Astrocyte (in vitro differentiated cells and primary cell): ENCODE measurements around the gene CD4. TPM values are rescaled to one million over a fixed set of nuclear protein-coding genes. Genes with fewer than 3 reads are reported as not detected.

Source experiments
- DNase-seq: peaks from one replicate; pipeline ENCODE4 v3.0.0-alpha.2; 2010; ENCODE audit warnings: low read depth
- FAIRE-seq: peaks from 2 replicates; lab custom pipeline; 2011; peaks lifted over from hg19 to GRCh38; lab: Jason Lieb, UNC
- H2AFZ ChIP-seq: 2 replicates; pipeline ENCODE4 v1.6.0; 2012; ENCODE audit warnings: low read depth, low read length, inconsistent platforms
- H3K27ac ChIP-seq: 2 replicates; pipeline ENCODE4 v1.5.1; 2011; ENCODE audit warnings: low read depth, low read length, inconsistent platforms
- H3K27me3 ChIP-seq: 2 replicates; pipeline ENCODE4 v1.6.0; 2011; ENCODE audit warnings: low read length, inconsistent platforms; ENCODE audit not compliant: insufficient read depth
- H3K36me3 ChIP-seq: 2 replicates; pipeline ENCODE4 v1.5.1; 2011; ENCODE audit warnings: low read length, inconsistent platforms; ENCODE audit not compliant: insufficient read depth
- H3K4me1 ChIP-seq: 2 replicates; pipeline ENCODE4 v1.5.1; 2011; ENCODE audit warnings: low read length, inconsistent platforms; ENCODE audit not compliant: insufficient read depth
- H3K4me2 ChIP-seq: 2 replicates; pipeline ENCODE4 v1.6.0; 2012; ENCODE audit warnings: low read length, inconsistent platforms
- H3K4me3 ChIP-seq: 2 replicates; pipeline ENCODE4 v1.5.1; 2011; ENCODE audit warnings: low read depth, mild to moderate bottlenecking, low read length, inconsistent platforms; ENCODE audit not compliant: insufficient read depth
- H3K79me2 ChIP-seq: 2 replicates; pipeline ENCODE4 v1.6.0; 2012; ENCODE audit warnings: mild to moderate bottlenecking, low read length, inconsistent platforms; ENCODE audit not compliant: insufficient read depth
- H3K9ac ChIP-seq: 2 replicates; pipeline ENCODE4 v1.6.0; 2012; ENCODE audit warnings: mild to moderate bottlenecking, low read length, inconsistent platforms
- H3K9me3 ChIP-seq: 2 replicates; pipeline ENCODE4 v1.5.1; 2012; ENCODE audit warnings: low read depth, mild to moderate bottlenecking, low read length, inconsistent platforms; ENCODE audit not compliant: insufficient read depth
- H4K20me1 ChIP-seq: 2 replicates; pipeline ENCODE4 v1.6.0; 2012; ENCODE audit warnings: low read length, inconsistent platforms; ENCODE audit not compliant: insufficient read depth
- H3K27ac Mint-ChIP-seq: one replicate; pipeline ENCODE4 v1.8.0; 2021; ENCODE audit warnings: mild to moderate bottlenecking, mixed read lengths; ENCODE audit not compliant: unreplicated experiment
- H3K27me3 Mint-ChIP-seq: one replicate; pipeline ENCODE4 v1.8.0; 2021; ENCODE audit warnings: low read depth, mixed read lengths; ENCODE audit not compliant: unreplicated experiment
- H3K36me3 Mint-ChIP-seq: one replicate; pipeline ENCODE4 v1.8.0; 2021; ENCODE audit warnings: low read depth, mixed read lengths; ENCODE audit not compliant: unreplicated experiment
- H3K4me1 Mint-ChIP-seq: one replicate; pipeline ENCODE4 v1.8.0; 2021; ENCODE audit warnings: low read depth, mixed read lengths; ENCODE audit not compliant: unreplicated experiment
- H3K4me3 Mint-ChIP-seq: one replicate; pipeline ENCODE4 v1.8.0; 2021; ENCODE audit warnings: mild to moderate bottlenecking, moderate library complexity, mixed read lengths; ENCODE audit not compliant: unreplicated experiment
- H3K9me3 Mint-ChIP-seq: one replicate; pipeline ENCODE4 v1.8.0; 2021; ENCODE audit warnings: mild to moderate bottlenecking, mixed read lengths; ENCODE audit not compliant: unreplicated experiment
- CTCF ChIP-seq: IDR thresholded peaks from 2 replicates; pipeline ENCODE4 v1.5.1; 2011; ENCODE audit warnings: low read depth, mild to moderate bottlenecking, inconsistent platforms, low read length, moderate library complexity; ENCODE audit not compliant: insufficient read depth
- EZH2 ChIP-seq: IDR thresholded peaks from 2 replicates; pipeline ENCODE4 v1.6.1; 2012; ENCODE audit warnings: mild to moderate bottlenecking, low read length, inconsistent platforms; ENCODE audit not compliant: insufficient read depth
- total RNA-seq: library from RNA; stranded (reverse); gene quantifications from 2 replicates; pipeline ENCODE4 v1.2.1, GENCODE V29; 2021

The CD4 gene
- total RNA-seq, 1 donor from 2014 or later: 0.54 TPM

DNA sequence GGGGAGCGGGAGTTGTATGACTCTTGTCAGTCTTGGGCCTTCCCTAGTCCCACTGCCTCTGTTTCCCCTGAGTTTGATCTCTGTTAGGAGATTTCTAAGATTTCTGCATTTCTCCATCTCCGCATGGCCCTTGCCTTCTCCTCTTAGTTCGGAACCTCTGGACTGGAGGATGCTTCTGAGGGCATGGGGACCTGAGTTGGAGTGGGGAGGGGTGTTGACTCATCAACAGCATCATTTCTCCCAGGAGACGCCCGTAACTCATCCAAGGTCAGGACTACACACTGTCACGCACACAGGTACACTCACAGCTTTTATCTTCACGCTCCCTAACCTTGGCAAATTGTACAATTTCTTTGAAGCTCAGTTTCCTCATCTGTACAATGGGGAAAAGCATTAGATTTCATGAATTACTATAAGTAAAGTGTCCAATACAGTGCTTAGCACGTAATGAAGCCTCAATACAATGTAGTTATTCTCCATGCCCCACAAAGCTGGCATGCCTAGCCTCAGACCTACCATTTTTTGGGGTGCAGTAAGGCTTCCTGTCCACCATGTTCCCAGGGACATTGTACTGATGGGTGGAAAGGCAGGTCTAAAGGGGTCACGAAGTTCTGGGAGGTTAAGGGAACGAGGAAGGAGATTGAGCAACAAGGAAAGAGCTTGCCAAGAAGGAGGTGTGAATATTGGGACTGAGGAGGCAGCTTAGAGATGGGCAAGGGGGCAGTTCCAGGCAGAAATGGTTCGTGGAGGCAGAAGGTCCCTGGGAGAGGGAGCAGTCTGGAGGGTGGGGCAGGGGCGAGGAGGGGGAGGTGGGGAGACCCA, 17.6 kb upstream of the CD4 start:
- Mint-ChIP-seq H3K27me3 (peaks cover 27% of the 10 kb centered on the region), H3K4me1 (peaks cover 15% of the 10 kb centered on the region)
- no peak overlapping the region for H3K4me3 ChIP-seq

GRCh38 chr12:6772331-6772695, 17.0 kb upstream of the CD4 start, which contains the start of gene LAG3:
TSS of gene LAG3 (plus strand) at chr12:6772520. CDS start at chr12:6772853, 333 bp downstream.
- Histone ChIP-seq H3K9ac (no peak within 1 kb of the TSS), H3K36me3 (peaks cover 20% of the 10 kb centered on the region), H3K9me3 (no peaks in the 10 kb centered on the region), H3K4me2 (peak within 1 kb of the TSS; percentile 30), H4K20me1 (peaks cover 48% of the 10 kb centered on the region), H3K79me2 (peaks cover 26% of the 10 kb centered on the region), H2AFZ (no peak within 1 kb of the TSS), H3K4me3 (no peak within 1 kb of the TSS), H3K27ac (no peak within 1 kb of the TSS), H3K27me3 (no peaks in the 10 kb centered on the region), H3K4me1 (peaks cover 24% of the 10 kb centered on the region)
- DNase-seq (no peak), FAIRE-seq (no peak)
- peaks cover 28% of the 10 kb centered on the region for H3K27me3 Mint-ChIP-seq
- peaks cover 15% of the 10 kb centered on the region for H3K4me1 Mint-ChIP-seq
- H3K27ac Mint-ChIP-seq: no peak within 1 kb of the TSS
- H3K36me3 Mint-ChIP-seq: peaks cover 33% of the 10 kb centered on the region
- H3K9me3 Mint-ChIP-seq: no peaks in the 10 kb centered on the region
- peak within 1 kb of the TSS; percentile 46 for H3K4me3 Mint-ChIP-seq
- no peak for TF ChIP-seq CTCF

More for the DNA sequence above, 17.6 kb upstream of the CD4 start:
- H3K36me3 Mint-ChIP-seq: peaks cover 33% of the 10 kb centered on the region
- H3K9me3 ChIP-seq: no peaks in the 10 kb centered on the region
- peak overlapping the region; percentile 46 for H3K4me3 Mint-ChIP-seq
- no peak overlapping the region for H3K27ac Mint-ChIP-seq
- H3K4me2 ChIP-seq: no peak overlapping the region
- H3K9me3 Mint-ChIP-seq: no peaks in the 10 kb centered on the region
- no peak overlapping the region for H3K27ac ChIP-seq
- peaks cover 53% of the 10 kb centered on the region for H4K20me1 ChIP-seq
- no peaks in the 10 kb centered on the region for H3K27me3 ChIP-seq
- H3K79me2 ChIP-seq: peaks cover 32% of the 10 kb centered on the region
- FAIRE-seq (no peak), DNase-seq (no peak)
- H3K36me3 ChIP-seq: peaks cover 20% of the 10 kb centered on the region
- no peak overlapping the region for H2AFZ ChIP-seq
- H3K4me1 ChIP-seq: peaks cover 24% of the 10 kb centered on the region
- no peak overlapping the region for H3K9ac ChIP-seq
- TF ChIP-seq EZH2 (no peak), CTCF (no peak)
